Psoas muscle (tissue), 8 donors: ENCODE data around the gene SCARF2. TPM values are rescaled to one million over a fixed set of nuclear protein-coding genes. Genes with fewer than 3 reads are reported as not detected.

Experiments used
- ATAC-seq, 4 donors: fragments of 200-7000 bp; cut with Tn5 transposase; one replicate each; pipeline ENCODE4 v1.9.1; 2020; ENCODE audit warnings: moderate library complexity in 3 of 4, mild to moderate bottlenecking in 2 of 4
- DNase-seq, 2 donors: peaks; one replicate each; pipeline ENCODE4 v3.0.0-alpha.2; 2020
- H3K27ac ChIP-seq: fragments of 200-600 bp; one replicate; pipeline ENCODE4 v1.8.0; 2022
- H3K27me3 ChIP-seq, 3 donors: fragments of 200-600 bp in 1 of 3; one replicate each; pipeline versions ENCODE4 v1.6.1 to v1.8.0; 2013 to 2022; ENCODE audit warnings: low read length in 2 of 3, mild to moderate bottlenecking in 2 of 3, moderate library complexity in 1 of 3; ENCODE audit not compliant: insufficient read depth in 3 of 3
- H3K36me3 ChIP-seq, 2 donors: fragments of 200-600 bp in 1 of 2; one replicate each; pipeline versions ENCODE4 v1.6.1 to v1.8.0; 2013 to 2022; ENCODE audit warnings: low read depth in 1 of 2, mild to moderate bottlenecking in 1 of 2, moderate library complexity in 1 of 2; ENCODE audit not compliant: insufficient read depth in 1 of 2
- H3K4me1 ChIP-seq: fragments of 200-600 bp; one replicate; pipeline ENCODE4 v1.8.0; 2022
- H3K4me3 ChIP-seq: fragments of 200-600 bp; one replicate; pipeline ENCODE4 v1.8.0; 2022; ENCODE audit warnings: mild to moderate bottlenecking
- H3K9me3 ChIP-seq: fragments of 200-600 bp; one replicate; pipeline ENCODE4 v1.8.0; 2022
- CTCF ChIP-seq: fragments of 200-600 bp; IDR thresholded peaks from one replicate; pipeline ENCODE4 v1.8.0; 2022; ENCODE audit warnings: antibody characterized with exemption
- WGBS, 3 donors: extraction: QIAGEN DNeasy Blood & Tissue Kit; methylation state at CpG; one replicate each; pipeline versions ENCODE4 v1.1.6 to v1.1.7; 2013; 5-methylcytosine and 5-hydroxymethylcytosine counted together
- intact Hi-C, 2 donors: fragments of 100-400 bp; cut with DNase I; formaldehyde crosslinking; loops; one replicate each; pipeline versions ENCODE4 v1.11.0 to v1.14.2; 2022
- polyA plus RNA-seq, 3 donors: library from polyadenylated mRNA; stranded (reverse); fragments of 200-250 nt; gene quantifications; one replicate each; pipeline ENCODE4 v1.2.3, GENCODE V29; 2013
- total RNA-seq, 4 donors: library from RNA; stranded (reverse); fragmentation: NEBNext Ultra II Directional in 2 of 4; extraction: Animal tissue kit (Norgen Biotek cat#: 25700) in 2 of 4; gene quantifications; one replicate each; pipeline versions ENCODE4 v1.2.1 to v1.2.4, GENCODE V29; 2021 to 2023
- donor health status: healthy with polysubstance abuse.
- donor health status: DM: no; HTN: no; CAD: no; lungs with moderate emphysema.
- donor health status: Bipolar disorder and iron deficiency.
- donor health status: healthy.
- donor health status: DM: yes; HTN: yes; CAD: no.
- donor health status: DM: no; HTN: no; CAD: no.
- donor health status: DM: no; HTN: no; CAD: no.
- donor health status: DM: yes; HTN: yes; CAD: no.

The SCARF2 gene
- total and polyA plus RNA-seq, 7 donors = 0.44 to 2.0 (median 1.3) TPM

DNA sequence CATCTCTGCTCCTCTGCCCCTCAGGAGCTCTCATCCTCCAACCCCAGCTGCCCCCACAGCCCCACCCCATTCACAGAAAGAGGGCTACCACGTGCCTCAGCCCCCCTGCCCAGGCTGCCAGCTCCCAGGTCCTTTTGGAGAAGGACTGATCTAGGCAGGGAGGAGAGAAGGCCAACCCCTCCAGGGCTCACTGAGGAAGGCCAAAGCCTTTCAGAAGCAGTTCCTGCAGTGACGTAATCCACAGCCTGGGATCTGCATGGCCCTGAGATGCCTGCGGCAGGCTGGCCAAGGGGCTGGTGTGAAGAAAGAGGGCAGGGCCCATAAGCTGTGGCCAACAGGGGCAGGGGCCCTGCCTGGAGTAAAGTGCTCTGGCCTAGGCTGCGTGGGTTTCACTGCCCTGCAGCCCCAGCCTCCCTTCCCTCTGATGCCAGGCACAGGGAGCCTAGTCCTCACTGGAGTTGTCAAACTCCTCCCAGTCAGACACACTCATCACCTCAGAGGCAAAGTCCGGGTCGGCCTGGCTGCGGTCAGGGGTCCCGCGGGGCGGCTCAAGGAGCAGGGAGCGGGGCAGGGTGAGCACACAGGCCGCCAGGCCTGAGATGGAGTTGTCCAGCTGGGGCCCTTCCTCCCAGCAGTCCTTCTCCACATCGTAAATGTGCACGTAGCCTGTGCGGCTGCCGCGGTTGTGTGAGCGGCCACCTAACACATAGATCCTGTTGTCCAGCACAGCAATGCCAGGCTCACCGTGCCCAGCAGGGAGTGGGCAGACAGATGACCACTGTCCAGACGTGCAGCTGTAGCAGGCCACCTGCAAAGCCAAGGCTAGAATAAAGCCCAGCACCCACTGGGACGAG is 4.2 kb upstream of the SCARF2 start:
- Histone ChIP-seq H3K36me3 (peaks cover 0 to 49% of the 10 kb centered on the region in 2 donors), H3K27me3 (peaks cover 0 to 16% (median 10%) of the 10 kb centered on the region in 3 donors), H3K4me3 (no peak overlapping the region), H3K27ac (no peak overlapping the region), H3K4me1 (no peaks in the 10 kb centered on the region), H3K9me3 (no peaks in the 10 kb centered on the region)
- ATAC-seq (no peak), DNase-seq (peak in 1 of 2 donors; percentile 51)
- 79 to 84% (median 79%) methylated on average over 21 of the region's 21 CpGs for WGBS, 3 donors
- TF ChIP-seq CTCF = no peak
- intact Hi-C loops = no loop called here

GRCh38 chr22:20440637-20441591 is 3.3 kb upstream of the SCARF2 start:
- H3K27ac ChIP-seq = no peak overlapping the region
- H3K4me3 ChIP-seq = no peak overlapping the region
- peaks cover 0 to 41% of the 10 kb centered on the region in 2 donors for H3K36me3 ChIP-seq
- TF ChIP-seq CTCF = no peak
- peak in 1 of 2 donors; percentile 33 for DNase-seq
- intact Hi-C loops = no loop called here
- peaks cover 5% of the 10 kb centered on the region for H3K4me1 ChIP-seq
- H3K27me3 ChIP-seq = peaks cover 0 to 26% (median 16%) of the 10 kb centered on the region in 3 donors
- H3K9me3 ChIP-seq = no peaks in the 10 kb centered on the region
- WGBS, 3 donors = 62 to 73% (median 71%) methylated on average over 13 of the region's 13 CpGs
- ATAC-seq = no peak

- peak in 1 of 2 donors; percentile 34 for DNase-seq
- Histone ChIP-seq H3K9me3 (no peaks in the 10 kb centered on the region), H3K27me3 (peaks cover 0 to 34% (median 21%) of the 10 kb centered on the region in 3 donors), H3K27ac (no peak overlapping the region), H3K4me1 (peaks cover 5% of the 10 kb centered on the region), H3K36me3 (peaks cover 0 to 32% of the 10 kb centered on the region in 2 donors), H3K4me3 (no peak overlapping the region)
- WGBS, 3 donors = 88 to 96% (median 94%) methylated on average over 5 of the region's 5 CpGs
- ATAC-seq = no peak
- intact Hi-C loops = no loop called here
- no peak for TF ChIP-seq CTCF
Observed at GRCh38 chr22:20439928-20440575, 2.4 kb upstream of the SCARF2 start.

DNA sequence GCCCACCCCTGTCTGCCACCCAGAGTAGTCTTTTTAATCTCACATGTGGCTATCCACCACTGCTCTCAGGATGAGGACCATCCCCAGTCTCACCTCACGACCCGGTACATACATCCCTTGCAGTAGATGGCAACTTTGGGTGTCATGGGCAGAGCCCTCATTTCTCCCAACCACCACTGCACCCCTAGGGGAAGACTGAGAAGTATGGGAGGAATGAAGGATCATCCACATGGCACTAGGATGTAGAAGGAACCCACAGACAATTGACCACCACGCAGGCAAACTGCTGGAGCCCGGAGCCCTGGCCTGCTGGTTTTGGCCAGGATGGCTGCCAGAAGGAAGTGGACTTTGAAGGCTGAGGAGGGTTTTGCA is 1.9 kb upstream of the SCARF2 start:
- Histone ChIP-seq H3K27me3 (peaks cover 0 to 36% (median 21%) of the 10 kb centered on the region in 3 donors), H3K27ac (no peak overlapping the region), H3K9me3 (no peaks in the 10 kb centered on the region), H3K4me1 (peaks cover 5% of the 10 kb centered on the region), H3K36me3 (peaks cover 0 to 27% of the 10 kb centered on the region in 2 donors), H3K4me3 (no peak overlapping the region)
- WGBS, 3 donors = 85 to 93% (median 88%) methylated on average over 4 of the region's 4 CpGs
- intact Hi-C loops = no loop called here
- no peak for ATAC-seq
- TF ChIP-seq CTCF = no peak
- DNase-seq = peak in 1 of 2 donors; percentile 31
